Measurements from ENCODE around the gene MAPKBP1.

DNA sequence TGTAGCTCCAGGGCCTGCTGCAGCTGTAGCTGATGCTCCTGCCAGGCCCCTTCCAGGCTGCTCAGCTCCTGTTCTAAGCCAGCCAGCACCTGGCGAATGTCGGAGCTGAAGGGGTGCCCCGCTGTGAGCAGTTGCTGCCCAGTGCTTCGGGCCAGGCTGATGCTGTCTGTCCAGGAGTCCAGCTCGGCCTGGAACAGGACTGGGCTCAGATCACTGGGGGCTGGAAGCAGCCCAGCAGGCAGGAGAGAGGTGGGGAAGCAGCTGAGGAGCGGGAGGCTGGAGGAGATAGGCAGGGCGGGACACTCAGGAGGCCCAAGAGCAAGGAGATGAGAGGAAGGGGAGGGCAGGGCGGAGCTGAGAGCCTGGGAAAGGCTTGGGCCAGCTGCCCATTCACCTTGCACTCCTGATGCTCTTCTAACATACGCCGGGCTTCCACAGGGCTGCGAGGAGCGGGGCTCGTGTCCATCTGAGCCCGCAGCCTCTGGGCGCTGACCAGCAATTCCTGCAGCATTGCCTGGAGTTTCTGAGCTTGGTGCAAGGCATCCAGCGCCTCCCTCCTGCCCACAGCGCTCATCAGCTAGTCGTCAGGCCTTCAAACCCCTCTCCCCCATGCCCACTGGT is 87.6 kb downstream of the MAPKBP1 start:
- TF ChIP-seq, protein P1, sequence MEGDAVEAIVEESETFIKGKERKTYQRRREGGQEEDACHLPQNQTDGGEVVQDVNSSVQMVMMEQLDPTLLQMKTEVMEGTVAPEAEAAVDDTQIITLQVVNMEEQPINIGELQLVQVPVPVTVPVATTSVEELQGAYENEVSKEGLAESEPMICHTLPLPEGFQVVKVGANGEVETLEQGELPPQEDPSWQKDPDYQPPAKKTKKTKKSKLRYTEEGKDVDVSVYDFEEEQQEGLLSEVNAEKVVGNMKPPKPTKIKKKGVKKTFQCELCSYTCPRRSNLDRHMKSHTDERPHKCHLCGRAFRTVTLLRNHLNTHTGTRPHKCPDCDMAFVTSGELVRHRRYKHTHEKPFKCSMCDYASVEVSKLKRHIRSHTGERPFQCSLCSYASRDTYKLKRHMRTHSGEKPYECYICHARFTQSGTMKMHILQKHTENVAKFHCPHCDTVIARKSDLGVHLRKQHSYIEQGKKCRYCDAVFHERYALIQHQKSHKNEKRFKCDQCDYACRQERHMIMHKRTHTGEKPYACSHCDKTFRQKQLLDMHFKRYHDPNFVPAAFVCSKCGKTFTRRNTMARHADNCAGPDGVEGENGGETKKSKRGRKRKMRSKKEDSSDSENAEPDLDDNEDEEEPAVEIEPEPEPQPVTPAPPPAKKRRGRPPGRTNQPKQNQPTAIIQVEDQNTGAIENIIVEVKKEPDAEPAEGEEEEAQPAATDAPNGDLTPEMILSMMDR (IDR thresholded peaks at IDR 0.05) = no peak
- TF ChIP-seq ZFX (IDR thresholded peaks at IDR 0.05; ENCODE audit: borderline replicate concordance) = no peak

All from 22Rv1 (cell line).